ENCODE data around the gene IGSF9.

- TF ChIP-seq, protein P1, sequence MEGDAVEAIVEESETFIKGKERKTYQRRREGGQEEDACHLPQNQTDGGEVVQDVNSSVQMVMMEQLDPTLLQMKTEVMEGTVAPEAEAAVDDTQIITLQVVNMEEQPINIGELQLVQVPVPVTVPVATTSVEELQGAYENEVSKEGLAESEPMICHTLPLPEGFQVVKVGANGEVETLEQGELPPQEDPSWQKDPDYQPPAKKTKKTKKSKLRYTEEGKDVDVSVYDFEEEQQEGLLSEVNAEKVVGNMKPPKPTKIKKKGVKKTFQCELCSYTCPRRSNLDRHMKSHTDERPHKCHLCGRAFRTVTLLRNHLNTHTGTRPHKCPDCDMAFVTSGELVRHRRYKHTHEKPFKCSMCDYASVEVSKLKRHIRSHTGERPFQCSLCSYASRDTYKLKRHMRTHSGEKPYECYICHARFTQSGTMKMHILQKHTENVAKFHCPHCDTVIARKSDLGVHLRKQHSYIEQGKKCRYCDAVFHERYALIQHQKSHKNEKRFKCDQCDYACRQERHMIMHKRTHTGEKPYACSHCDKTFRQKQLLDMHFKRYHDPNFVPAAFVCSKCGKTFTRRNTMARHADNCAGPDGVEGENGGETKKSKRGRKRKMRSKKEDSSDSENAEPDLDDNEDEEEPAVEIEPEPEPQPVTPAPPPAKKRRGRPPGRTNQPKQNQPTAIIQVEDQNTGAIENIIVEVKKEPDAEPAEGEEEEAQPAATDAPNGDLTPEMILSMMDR (IDR thresholded peaks at IDR 0.05): no peak
- no peak for TF ChIP-seq POLR2A (IDR thresholded peaks at IDR 0.05)
Observed at GRCh38 chr1:159957824-159958268, 12.4 kb upstream of the IGSF9 start.

Measured in uterus (tissue), 2 donors.